ENCODE measurements around the gene KDM6B. TPM values are rescaled to one million over a fixed set of nuclear protein-coding genes. Genes with fewer than 3 reads are reported as not detected.

Gene KDM6B
- total and polyA plus RNA-seq, 9 of the 15 experiments (the other 6 are each of a cell fraction or from before 2014, with no cell fraction given): 0.01 to 22.9 (median 2.2) TPM

- TF ChIP-seq RREB1 (CRISPR knock-in tag; IDR thresholded peaks at IDR 0.05): no peak
- no peak for TF ChIP-seq ZKSCAN8 (CRISPR knock-in tag; IDR thresholded peaks at IDR 0.05)
- no peak for TF ChIP-seq FOXP1 (CRISPR knock-in tag; IDR thresholded peaks at IDR 0.05)
- 0 out of 2 replicates have a peak, but pooled peaks have one; percentile 21 for TF ChIP-seq ESRRA (IDR thresholded peaks at IDR 0.05; ENCODE audit: borderline replicate concordance, low read depth)
- no peak; the same call in 1 of the 2 replicates for TF ChIP-seq ZNF740 (CRISPR knock-in tag; IDR thresholded peaks at IDR 0.05)
- no peak for TF ChIP-seq ZNF740 (tag; IDR thresholded peaks at IDR 0.05)
- no peak for TF ChIP-seq ZNF134 (CRISPR knock-in tag; conservative IDR thresholded peaks at IDR 0.05)
- TF ChIP-seq ZNF592 (IDR thresholded peaks at IDR 0.05): no peak
- no peak for TF ChIP-seq ZNF583 (CRISPR knock-in tag; IDR thresholded peaks at IDR 0.05)
- no peak for TF ChIP-seq NFXL1 (CRISPR knock-in tag; IDR thresholded peaks at IDR 0.05)
- TF ChIP-seq BCOR (IDR thresholded peaks at IDR 0.05): no peak
- TF ChIP-seq MIER1 (IDR thresholded peaks at IDR 0.05; ENCODE audit: low read depth): no peak
Observed at GRCh38 chr17:7844292-7845154, 10.5 kb downstream of the KDM6B start (continued).

Data from K562 (cell line).